GM03348 (cell line): Measurements from ENCODE around the gene SCAANT1.

Experiments used
- DNase-seq: peaks from one replicate; pipeline ENCODE4 v3.0.0; 2012; ENCODE audit warnings: low spot score

Gene SCAANT1

DNA sequence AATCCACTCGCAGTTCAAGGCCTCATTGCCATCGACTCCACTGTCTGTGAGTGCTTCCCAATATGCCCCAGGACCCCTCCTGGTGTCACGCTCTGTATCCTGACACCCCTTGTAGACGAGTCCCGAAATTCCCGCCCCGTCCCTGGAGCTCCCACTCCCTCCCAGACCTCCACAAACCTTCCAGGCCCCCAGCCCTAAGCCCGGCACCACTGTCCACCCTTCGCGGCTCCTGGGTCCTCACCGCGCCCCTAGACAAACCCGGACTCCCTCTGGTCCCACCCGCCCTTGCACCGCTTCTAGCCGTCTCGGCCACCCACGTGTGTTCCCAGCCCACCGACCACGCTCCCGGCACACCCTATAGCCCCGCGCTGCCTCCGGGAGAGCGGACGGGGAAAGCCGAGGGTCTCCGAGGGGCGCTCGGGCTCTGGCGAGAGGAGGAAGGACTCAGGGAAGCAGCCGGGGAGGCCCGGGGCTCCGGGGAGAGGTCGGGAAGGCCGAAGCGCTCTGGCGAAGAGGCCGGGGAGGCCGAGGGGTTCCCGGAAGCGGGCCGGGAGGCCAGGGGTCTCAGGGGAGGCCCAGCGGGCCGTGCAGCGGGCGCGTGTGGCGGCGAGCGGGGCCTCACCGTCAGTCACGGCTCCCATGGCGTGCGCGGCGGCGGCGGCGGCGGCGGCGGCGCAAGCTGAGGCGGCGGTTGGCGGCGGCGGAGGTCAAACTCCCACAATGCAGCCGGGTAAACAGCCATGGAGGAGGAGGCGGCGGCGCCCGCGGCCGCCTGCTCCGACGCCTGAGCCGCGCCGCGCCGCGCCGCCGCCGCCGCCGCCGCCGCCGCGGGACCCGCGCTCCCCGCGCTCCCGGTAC lies 48.8 kb downstream of the SCAANT1 start, which contains the start of the genes ATXN7 and THOC7:
Gene ATXN7, plus strand, starts transcription at position 718 of the 858 bp plus-strand sequence. CDS start 48,732 bp downstream, outside the sequence.
Gene THOC7, minus strand, starts transcription at position 656 of the 858 bp plus-strand sequence. Its CDS starts 15 bp downstream, at position 641.
- peak; percentile 90 for DNase-seq

DNA sequence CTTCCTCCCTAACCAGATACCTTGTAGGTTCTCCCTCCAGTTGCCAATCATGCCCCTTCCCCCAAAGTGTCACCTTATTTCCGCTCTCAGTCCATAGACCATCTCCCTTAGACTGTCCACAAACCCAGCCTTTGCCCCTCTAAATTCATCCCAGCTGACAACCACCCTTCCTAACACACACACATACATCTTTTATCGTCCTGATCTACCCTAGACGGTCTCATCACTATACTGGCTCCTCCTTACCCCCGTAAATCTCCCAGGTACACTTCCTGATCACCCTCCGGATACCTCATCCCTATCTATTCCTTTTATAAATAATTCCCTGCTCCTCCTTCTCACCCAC lies 49.4 kb downstream of the SCAANT1 start:
- no peak for DNase-seq
